Fibroblast of the conjunctiva (primary cell): ENCODE results near the gene SENP8.
A peak's percentile ranks its signal among the peaks of the same experiment; 100 is the strongest.
"Not testable (repeated sequence)": the region's sequence is repeated elsewhere in the genome, so short reads cannot be mapped to it uniquely, and the experiment has no call there.

Experiments
- DNase-seq: peaks from one replicate; pipeline ENCODE4 v3.0.0-alpha.2; 2010; ENCODE audit warnings: low read depth

SENP8 gene

DNA sequence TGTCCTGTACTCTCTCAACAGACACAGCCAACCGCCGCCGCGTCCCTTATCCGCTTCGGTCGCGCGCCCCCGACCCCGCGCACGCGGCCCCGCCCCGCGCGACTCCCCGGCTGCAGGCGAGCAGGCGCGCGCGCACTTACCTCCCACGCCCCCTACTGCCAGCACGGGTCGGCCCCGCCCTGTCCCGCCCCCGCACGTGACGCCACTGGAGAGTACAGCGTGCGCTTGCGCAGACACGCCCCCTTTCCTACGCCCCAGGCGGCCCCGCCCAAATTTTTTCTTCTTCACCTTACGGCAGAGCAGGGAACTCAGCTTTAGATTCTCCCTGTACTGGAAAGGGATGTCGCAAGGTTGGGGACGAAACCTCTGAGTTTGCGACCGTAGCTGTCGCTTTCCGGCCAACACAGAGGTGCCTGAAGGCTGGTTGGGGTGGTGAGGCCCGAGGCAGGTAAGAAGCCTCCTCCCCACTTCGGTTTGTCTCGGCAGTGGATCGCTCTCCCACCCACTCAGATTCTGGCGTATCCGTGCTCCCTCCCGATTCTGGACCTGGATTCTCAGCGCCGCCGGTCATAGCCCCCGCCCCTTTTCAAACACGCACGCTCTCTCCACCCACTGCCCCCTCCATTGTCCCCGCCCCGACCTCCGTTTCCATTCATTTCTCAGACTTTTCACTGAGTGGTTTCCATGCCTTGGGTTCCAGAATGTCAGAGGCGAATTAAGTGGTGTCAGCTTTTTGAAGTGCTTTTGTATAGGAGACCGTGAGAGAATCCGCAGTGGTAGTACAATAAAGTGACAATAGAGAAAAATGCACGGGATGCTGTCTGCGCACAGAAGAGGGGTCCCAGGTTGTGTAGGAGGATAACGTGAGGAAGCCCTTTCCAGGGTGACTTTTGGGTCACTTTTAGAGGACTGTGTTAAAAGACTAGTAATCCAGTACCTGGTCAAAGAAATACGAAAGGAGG, at the start of gene SENP8, which contains the start of gene MYO9A:
TSS of gene SENP8 (plus strand) at position 387 of the 962 bp plus-strand sequence. CDS start 21,221 bp downstream, outside the sequence.
TSS of gene MYO9A (minus strand) at position 134 of the 962 bp plus-strand sequence. CDS start 71,587 bp downstream, outside the sequence.
- DNase-seq: peak; percentile 97

GRCh38 chr15:72068856-72069255, 49.3 kb upstream of the SENP8 start:
- no peak for DNase-seq

GRCh38 chr15:72070817-72071447, 47.3 kb upstream of the SENP8 start:
- DNase-seq: no peak

GRCh38 chr15:72071448-72071825, 46.8 kb upstream of the SENP8 start:
- DNase-seq: not testable (repeated sequence)

DNA sequence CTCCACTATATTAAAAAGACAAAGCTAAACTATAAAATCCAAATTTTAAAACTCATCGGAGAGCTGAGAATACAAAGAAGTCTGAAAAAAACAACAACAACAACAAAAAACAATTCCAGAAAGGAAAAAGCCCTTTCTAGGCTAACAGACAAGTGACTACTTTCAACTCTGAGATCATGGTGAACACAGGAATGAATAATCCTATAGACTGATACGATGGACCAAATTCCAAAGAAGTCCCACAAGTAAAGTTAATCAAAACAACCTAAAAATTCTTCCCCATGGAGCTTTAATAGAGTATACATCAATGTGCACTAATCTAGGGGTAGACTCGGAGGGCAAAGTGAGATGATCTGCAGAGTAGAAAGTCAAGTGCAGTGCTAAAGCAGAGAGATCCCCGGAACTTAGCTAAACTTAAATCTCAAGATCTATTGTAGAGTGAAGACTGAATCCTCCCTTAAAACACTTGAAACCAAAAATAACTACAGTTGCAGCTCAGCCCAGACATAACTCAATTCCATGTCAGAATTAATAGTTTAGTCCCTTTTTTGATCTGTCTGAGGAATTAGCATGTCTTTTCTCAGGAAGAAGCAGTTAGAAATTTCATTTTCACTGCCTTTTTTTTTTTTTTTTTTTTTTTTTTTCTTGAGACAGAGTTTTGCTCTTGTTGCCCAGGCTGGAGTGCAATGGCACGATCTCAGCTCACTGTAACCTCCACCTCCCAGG, 43.7 kb upstream of the SENP8 start:
- DNase-seq: no peak

GRCh38 chr15:72077950-72078349, 40.3 kb upstream of the SENP8 start:
- no peak for DNase-seq

GRCh38 chr15:72078887-72079286, 39.3 kb upstream of the SENP8 start:
- DNase-seq: no peak

- DNase-seq: no peak
These were observed 36.0 kb upstream of the SENP8 start for GRCh38 chr15:72082176-72082575.

DNA sequence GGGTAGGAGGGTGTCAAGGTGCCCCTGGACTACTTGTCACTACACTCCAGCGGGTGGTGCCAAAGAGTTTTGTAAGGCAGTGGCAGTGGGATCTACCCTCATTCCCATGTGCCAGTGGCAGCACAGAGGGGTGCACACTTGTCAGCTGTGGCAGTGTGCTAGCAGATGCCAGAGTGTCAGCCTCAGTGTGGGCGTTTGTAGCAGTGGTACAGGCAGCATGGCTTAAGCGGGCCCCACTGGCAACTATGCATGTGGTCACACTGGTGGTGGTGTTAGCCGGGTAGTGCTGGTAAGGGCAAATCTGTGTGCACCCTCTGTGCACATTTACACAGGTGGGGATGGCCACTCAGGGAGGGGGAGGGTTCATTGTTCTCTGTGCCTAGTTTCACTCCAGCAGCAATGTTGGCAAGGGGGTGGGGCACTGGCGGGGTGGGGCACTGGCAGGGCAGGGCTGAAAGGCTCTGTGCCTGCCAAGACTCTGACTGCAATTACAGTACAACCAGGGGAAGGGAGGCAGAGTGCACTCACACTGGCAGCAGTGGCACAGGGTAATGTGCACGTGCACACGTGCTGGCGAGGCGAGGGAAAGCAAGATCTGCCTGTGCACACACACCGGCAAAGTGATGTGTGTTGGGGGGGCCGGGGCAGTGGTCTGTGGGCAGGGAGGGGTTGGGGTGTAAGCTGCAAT, 32.0 kb upstream of the SENP8 start:
- no peak for DNase-seq

- DNase-seq: no peak
These were observed 31.1 kb upstream of the SENP8 start for GRCh38 chr15:72086920-72087648.

GRCh38 chr15:72092006-72092405, 26.2 kb upstream of the SENP8 start:
- no peak for DNase-seq

GRCh38 chr15:72092691-72093090, 25.5 kb upstream of the SENP8 start:
- no peak for DNase-seq

DNA sequence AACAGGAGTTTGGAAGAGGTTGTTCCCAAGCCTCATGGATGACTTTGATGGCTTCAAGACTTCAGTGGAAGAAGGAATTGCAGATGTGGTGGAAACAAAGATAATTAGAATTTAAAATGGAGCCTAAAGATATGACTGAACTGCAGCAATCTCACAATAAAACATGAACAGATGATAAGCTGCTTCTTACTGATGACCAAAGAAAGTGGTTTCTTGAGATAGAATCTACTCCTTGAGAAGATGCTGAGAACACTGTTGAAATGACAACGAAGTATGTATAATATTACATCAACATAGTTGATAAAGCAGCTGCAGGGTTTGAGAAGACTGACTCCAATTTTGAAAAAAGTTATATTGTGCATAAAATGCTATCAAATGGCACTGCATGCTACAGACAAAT, 21.4 kb upstream of the SENP8 start:
- no peak for DNase-seq

- DNase-seq: no peak
These were observed 20.2 kb upstream of the SENP8 start for GRCh38 chr15:72098040-72098439.

DNA sequence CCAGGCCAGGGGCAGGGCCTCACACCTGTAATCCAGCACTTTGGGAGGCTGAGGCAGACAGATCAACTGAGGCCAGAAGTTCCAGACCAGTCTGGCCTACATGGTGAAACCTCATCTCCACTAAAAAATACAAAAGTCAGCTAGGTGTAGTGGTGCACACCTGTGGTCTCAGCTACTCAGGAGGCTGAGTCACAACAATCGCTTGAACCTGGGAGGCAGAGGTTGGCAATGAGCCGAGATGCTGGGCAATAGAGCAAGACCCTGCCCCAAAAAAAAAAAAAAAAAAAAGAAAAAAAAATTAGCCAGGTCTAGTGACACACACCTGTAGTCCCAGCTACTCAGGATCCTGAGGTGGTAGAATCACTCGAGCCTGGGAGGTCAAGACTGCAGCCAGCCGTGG, 19.0 kb upstream of the SENP8 start:
- DNase-seq: no peak

GRCh38 chr15:72100551-72100950, 17.7 kb upstream of the SENP8 start:
- not testable (repeated sequence) for DNase-seq

DNA sequence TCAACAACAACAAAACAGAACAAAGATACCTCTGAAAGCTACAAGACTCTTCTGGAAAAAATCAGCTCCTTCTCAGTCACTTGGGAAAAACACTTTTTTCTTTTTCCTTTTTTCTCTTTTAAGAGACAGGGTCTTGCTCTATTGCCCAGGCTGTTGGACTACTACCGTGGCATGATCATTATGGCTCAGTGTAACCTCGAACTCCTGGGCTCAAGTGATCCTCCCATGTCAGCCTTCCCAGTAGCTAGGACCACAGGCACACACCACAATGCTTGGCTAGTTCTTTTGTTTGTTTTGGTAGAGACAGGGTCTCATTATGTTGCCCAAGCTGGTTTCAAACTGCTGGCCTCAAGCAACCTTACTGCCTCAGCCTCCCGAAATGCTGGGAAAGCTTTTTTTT, 13.1 kb upstream of the SENP8 start:
- DNase-seq: no peak

DNA sequence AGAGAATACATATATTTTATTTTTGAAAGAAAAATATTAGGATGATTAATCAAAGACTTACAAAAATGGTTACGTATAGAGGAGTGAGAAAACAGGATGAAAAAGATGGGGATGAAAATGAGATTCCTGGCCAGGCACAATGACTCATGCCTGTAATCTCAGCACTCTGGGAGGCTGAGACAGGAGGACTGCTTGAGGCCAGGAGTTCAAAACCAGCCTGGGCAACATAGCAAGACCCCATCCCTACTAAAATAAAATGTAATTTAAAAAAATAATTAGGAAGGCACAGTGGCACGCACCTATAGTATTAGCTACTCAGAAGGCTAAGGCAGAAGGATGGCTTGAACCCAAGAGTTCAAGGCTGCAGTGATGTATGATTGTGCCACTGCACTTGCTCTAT, 12.1 kb upstream of the SENP8 start:
- no peak for DNase-seq

GRCh38 chr15:72110355-72110754, 7.8 kb upstream of the SENP8 start:
- no peak for DNase-seq

DNA sequence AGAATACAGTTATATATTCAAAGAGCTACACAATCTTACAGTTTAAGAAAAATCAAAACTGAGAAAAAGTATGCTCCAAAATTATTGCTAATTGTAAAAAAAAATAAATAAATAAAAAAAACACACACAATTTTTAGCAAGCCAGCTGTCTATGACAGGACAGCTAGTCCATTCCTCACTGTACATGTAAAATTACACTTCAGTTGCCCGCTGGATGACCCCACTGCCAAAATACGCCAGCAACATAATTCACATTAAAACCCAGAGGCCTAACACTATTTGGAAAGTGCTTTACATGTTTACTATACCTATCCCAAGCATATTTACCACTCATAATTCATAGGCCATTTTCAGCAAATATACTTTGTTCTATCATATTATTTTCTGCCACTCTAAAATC, 6.1 kb upstream of the SENP8 start:
- DNase-seq: no peak

DNA sequence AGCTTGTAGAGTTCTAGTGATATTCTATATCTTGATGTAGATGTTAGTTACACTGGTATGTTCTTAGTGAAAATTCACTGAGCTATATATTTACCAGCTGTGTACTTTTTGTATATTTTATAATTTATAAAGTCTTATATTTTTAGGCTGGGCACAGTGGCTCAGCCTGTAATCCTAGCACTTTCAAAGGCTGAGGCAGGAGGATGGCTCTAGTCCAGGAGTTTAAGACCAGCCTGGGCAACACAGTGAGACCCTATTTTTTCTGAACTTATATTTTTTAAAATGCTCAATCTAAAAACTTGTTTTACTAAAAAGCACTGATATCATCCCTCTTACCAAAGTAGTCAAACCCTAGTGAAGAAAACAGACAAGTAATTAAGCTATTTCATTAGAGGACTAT, 5.4 kb upstream of the SENP8 start:
- DNase-seq: no peak
